T-helper 1 cell treated with Interleukin-12 subunit alpha and Interleukin-12 subunit beta and Interleukin-4 antibody, amounts not matched to agents 30 ng/mL and 1 ng/mL, for 36 hours (primary cell): ENCODE results near the gene CFI. TPM values are rescaled to one million over a fixed set of nuclear protein-coding genes. Genes with fewer than 3 reads are reported as not detected.

Experiments used
- intact Hi-C: fragments of 100-400 bp; cut with micrococcal nuclease; formaldehyde crosslinking; loops from one replicate; pipeline ENCODE4 v1.15.1; 2024
- total RNA-seq: library from RNA; stranded (reverse); gene quantifications from 2 replicates; pipeline ENCODE4 v1.2.3, GENCODE V29; 2022

CFI gene
- total RNA-seq = not detected in 2 replicates

- intact Hi-C loops = no loop called here
Observed at GRCh38 chr4:109801895-109802319, at the start of gene CFI. Gene CFI (minus strand): TSS chr4:109801999. CDS start chr4:109801971, 28 bp downstream.

- intact Hi-C loops = no loop called here
Observed at GRCh38 chr4:109850601-109851000, 48.8 kb upstream of the CFI start.

- intact Hi-C loops = no loop called here
Observed at GRCh38 chr4:109848501-109848900, 46.7 kb upstream of the CFI start.

- intact Hi-C loops = no loop called here
Observed at GRCh38 chr4:109847896-109848442, 46.2 kb upstream of the CFI start, which contains the start of gene LRIT3. Gene LRIT3 (plus strand): TSS chr4:109848107. CDS start chr4:109848202, 95 bp downstream.

- intact Hi-C loops = no loop called here
Observed at GRCh38 chr4:109846395-109847098, 44.7 kb upstream of the CFI start.

GRCh38 chr4:109836985-109837384 is 35.2 kb upstream of the CFI start:
- intact Hi-C loops = no loop called here

- intact Hi-C loops = no loop called here
Observed at GRCh38 chr4:109833756-109834155, 32.0 kb upstream of the CFI start.

GRCh38 chr4:109827672-109828071 is 25.9 kb upstream of the CFI start, which contains the start of gene RRH:
Gene RRH (plus strand): TSS chr4:109827972. CDS start chr4:109828028, 56 bp downstream.
- intact Hi-C loops = loop anchor here (5.0 to 10.0 kb wide), 2 partner anchors 150 to 993 kb away; no protein-coding TSS in a partner anchor

- intact Hi-C loops = loop anchor here (1.0 to 10.0 kb wide), 6 partner anchors 10 to 992 kb away; partner anchors contain the start of gene CASP6
Observed at GRCh38 chr4:109826719-109827118, 24.9 kb upstream of the CFI start.

GRCh38 chr4:109821185-109821584 is 19.4 kb upstream of the CFI start:
- intact Hi-C loops = loop anchor here (10.0 kb wide), 1 partner anchor 986 kb away; no protein-coding TSS in a partner anchor

GRCh38 chr4:109820563-109820962 is 18.8 kb upstream of the CFI start:
- intact Hi-C loops = loop anchor here (10.0 kb wide), 1 partner anchor 986 kb away; no protein-coding TSS in a partner anchor

GRCh38 chr4:109818268-109818667 is 16.5 kb upstream of the CFI start:
- intact Hi-C loops = loop anchor here (5.0 to 10.0 kb wide), 8 partner anchors 239 to 1886 kb away; partner anchors contain the start of genes CYP2U1, LEF1 and OSTC

GRCh38 chr4:109816894-109817293 is 15.1 kb upstream of the CFI start:
- intact Hi-C loops = loop anchor here (1.0 to 10.0 kb wide), 10 partner anchors 9 to 1885 kb away; partner anchors contain the start of genes CYP2U1, LEF1 and OSTC

GRCh38 chr4:109816082-109816442 is 14.3 kb upstream of the CFI start:
- intact Hi-C loops = loop anchor here (1.0 to 10.0 kb wide), 10 partner anchors 10 to 1884 kb away; partner anchors contain the start of genes CYP2U1, LEF1 and OSTC

- intact Hi-C loops = loop anchor here (1.0 to 10.0 kb wide), 19 partner anchors 11 to 1883 kb away; partner anchors contain the start of genes CASP6, CYP2U1, HADH and LEF1
Observed at GRCh38 chr4:109815151-109816081, 13.6 kb upstream of the CFI start, which contains the start of gene GAR1. Gene GAR1 (plus strand): TSS chr4:109815762. CDS start chr4:109816165, 403 bp downstream.

- intact Hi-C loops = loop anchor here (10.0 kb wide), 2 partner anchors 837 to 1697 kb away; no protein-coding TSS in a partner anchor
Observed at GRCh38 chr4:109811707-109812106, 9.9 kb upstream of the CFI start.

- intact Hi-C loops = loop anchor here (10.0 kb wide), 2 partner anchors 836 to 1696 kb away; no protein-coding TSS in a partner anchor
Observed at GRCh38 chr4:109810552-109811387, 9.0 kb upstream of the CFI start.

- intact Hi-C loops = loop anchor here (10.0 kb wide), 2 partner anchors 835 to 1695 kb away; no protein-coding TSS in a partner anchor
Observed at GRCh38 chr4:109809655-109810054, 7.9 kb upstream of the CFI start.

GRCh38 chr4:109803924-109804571 is 2.2 kb upstream of the CFI start:
- intact Hi-C loops = loop anchor here (1.0 kb wide), 2 partner anchors 377 to 382 kb away; no protein-coding TSS in a partner anchor
